ENCODE results near the gene WDR4. TPM values are rescaled to one million over a fixed set of nuclear protein-coding genes. Genes with fewer than 3 reads are reported as not detected.

WDR4 gene
- total and polyA plus RNA-seq, 9 of the 15 experiments (the other 6 are each of a cell fraction or from before 2014, with no cell fraction given), result 5.4 to 95.4 (median 32.1) TPM

DNA sequence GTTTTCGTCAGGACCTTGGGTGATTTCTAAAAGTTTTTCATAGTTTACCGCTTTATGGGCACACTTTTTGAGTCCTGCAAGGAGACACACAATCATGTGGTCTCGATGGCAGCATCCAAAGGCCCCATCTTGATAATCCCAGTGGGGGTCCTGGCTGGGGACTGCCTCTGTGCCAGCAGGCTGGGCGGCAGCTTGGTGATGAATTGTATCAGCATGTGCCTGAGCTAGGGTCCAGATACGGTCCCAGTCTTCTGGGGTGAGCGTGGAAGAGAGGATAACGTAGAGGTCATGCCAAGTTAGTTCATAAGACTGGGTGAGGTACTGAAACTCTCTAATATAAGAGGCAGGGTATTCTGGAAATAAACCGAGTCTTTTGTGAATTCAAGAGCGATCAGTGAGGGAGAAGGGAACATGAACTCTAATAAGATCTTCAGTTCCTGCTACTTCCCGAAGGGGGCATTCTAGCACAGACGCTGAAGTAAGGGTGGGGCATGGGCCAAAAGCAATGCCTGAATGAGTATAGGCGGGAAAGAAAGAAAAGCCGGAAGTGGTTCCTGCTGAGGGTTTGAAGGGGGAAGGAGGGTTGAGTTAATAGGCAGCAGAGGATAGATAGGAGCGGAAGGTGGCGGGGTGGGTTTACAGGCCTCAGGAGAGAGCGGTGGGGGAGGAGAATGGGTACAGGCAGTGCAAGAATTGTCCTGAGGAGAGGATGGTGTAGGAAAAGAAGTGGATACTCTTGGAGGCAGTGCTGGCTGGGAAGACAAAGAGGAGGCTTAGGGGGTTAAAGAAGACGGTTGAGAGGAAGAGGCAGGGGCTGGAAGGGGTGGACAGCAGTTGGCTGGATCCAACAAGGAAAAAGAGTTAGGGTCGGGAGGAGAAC lies 44.5 kb upstream of the WDR4 start:
- H3K27me3 ChIP-seq (ENCODE audit: control insufficient read depth in 2 of 2, insufficient read depth in 2 of 2, low read length in 2 of 2), result no peaks in the 10 kb centered on the region
- TF ChIP-seq SMARCA4 (IDR thresholded peaks at IDR 0.05) (peak; percentile 90), FOXJ2 (tag; IDR thresholded peaks at IDR 0.05) (no peak), ZNF780A (CRISPR knock-in tag; IDR thresholded peaks at IDR 0.05) (no peak), SIN3A (IDR thresholded peaks at IDR 0.05; ENCODE audit: borderline replicate concordance in 2 of 2, control insufficient read depth in 1 of 2, low read depth in 2 of 2, low read length in 2 of 2) (no peak), MCM7 (IDR thresholded peaks at IDR 0.05) (0 out of 4 replicates have a peak, but pooled peaks have one; percentile 53 to 71), CBFB (CRISPR knock-in tag; IDR thresholded peaks at IDR 0.05) (no peak), HEY1 (CRISPR knock-in tag; IDR thresholded peaks at IDR 0.05; ENCODE audit: borderline replicate concordance) (0 out of 2 replicates have a peak, but pooled peaks have one; percentile 18), ZNF133 (CRISPR knock-in tag; IDR thresholded peaks at IDR 0.05) (no peak), CHD2 (IDR thresholded peaks at IDR 0.05; ENCODE audit: low read depth, low read length) (no peak; the same call in 1 of the 2 replicates), C11orf30 (IDR thresholded peaks at IDR 0.05; ENCODE audit: low read depth) (no peak), STAT5B (CRISPR knock-in tag; IDR thresholded peaks at IDR 0.05) (no peak), RCOR1 (IDR thresholded peaks at IDR 0.05; ENCODE audit: borderline replicate concordance in 1 of 2, low read depth in 2 of 2, low read length in 2 of 2) (peak in 1 of 2 experiments; percentile 87), MAFG (tag; conservative IDR thresholded peaks at IDR 0.05) (no peak), ZNF197 (CRISPR knock-in tag; IDR thresholded peaks at IDR 0.05; ENCODE audit: low read depth) (no peak), POLR3A (IDR thresholded peaks at IDR 0.05; ENCODE audit: borderline replicate concordance, extremely low read depth, insufficient read depth, insufficient read length) (no peak), KLF6 (CRISPR knock-in tag; IDR thresholded peaks at IDR 0.05; ENCODE audit: borderline replicate concordance) (peak; percentile 89; the same call in 1 of the 2 replicates), SIX5 (IDR thresholded peaks at IDR 0.05; ENCODE audit: borderline replicate concordance in 1 of 2, insufficient read depth in 1 of 2, low read depth in 1 of 2, low read length in 2 of 2) (0 out of 4 replicates have a peak, but pooled peaks of 1 of the 2 experiments have one; percentile 13), MTA3 (IDR thresholded peaks at IDR 0.05; ENCODE audit: borderline replicate concordance) (peak; percentile 62; the same call in 1 of the 2 replicates)
- TF ChIP-seq, protein P1, sequence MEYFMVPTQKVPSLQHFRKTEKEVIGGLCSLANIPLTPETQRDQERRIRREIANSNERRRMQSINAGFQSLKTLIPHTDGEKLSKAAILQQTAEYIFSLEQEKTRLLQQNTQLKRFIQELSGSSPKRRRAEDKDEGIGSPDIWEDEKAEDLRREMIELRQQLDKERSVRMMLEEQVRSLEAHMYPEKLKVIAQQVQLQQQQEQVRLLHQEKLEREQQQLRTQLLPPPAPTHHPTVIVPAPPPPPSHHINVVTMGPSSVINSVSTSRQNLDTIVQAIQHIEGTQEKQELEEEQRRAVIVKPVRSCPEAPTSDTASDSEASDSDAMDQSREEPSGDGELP (CRISPR knock-in tag; IDR thresholded peaks at IDR 0.05; ENCODE audit: borderline replicate concordance), result peak; percentile 65; the same call in 1 of the 2 replicates
- TF ChIP-seq, protein P2, sequence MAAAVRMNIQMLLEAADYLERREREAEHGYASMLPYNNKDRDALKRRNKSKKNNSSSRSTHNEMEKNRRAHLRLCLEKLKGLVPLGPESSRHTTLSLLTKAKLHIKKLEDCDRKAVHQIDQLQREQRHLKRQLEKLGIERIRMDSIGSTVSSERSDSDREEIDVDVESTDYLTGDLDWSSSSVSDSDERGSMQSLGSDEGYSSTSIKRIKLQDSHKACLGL (CRISPR knock-in tag; IDR thresholded peaks at IDR 0.05; ENCODE audit: borderline replicate concordance, poor library complexity, severe bottlenecking), result no peak

More for the DNA sequence above, 44.5 kb upstream of the WDR4 start:
- no peaks in the 10 kb centered on the region for H3K36me3 ChIP-seq (ENCODE audit: control insufficient read depth, insufficient read depth, low read length)
- peak; percentile 99 for FAIRE-seq
- peak overlapping the region; percentile 44 for H3K4me2 ChIP-seq (ENCODE audit: insufficient read depth, low read length)
- no peaks in the 10 kb centered on the region for H3K9me1 ChIP-seq (ENCODE audit: control insufficient read depth, insufficient read depth, low read length)
- intact Hi-C loops (cut with micrococcal nuclease) (loop anchor here (2.0 to 5.0 kb wide), 3 partner anchors 46 to 724 kb away; partner anchors contain the start of genes PKNOX1 and WDR4), in situ Hi-C loops (cut with MboI) (loop anchor here (25.0 kb wide), 1 partner anchor 189 kb away; the partner anchor contains the start of gene U2AF1)
- H3K9ac ChIP-seq (ENCODE audit: insufficient read depth in 1 of 2, low read depth in 2 of 2, low read length in 2 of 2), result peak overlapping the region; percentile 58 to 74; a peak in 3 of 4 replicates
- 19% methylated on average over 18 of the region's 18 CpGs for WGBS (ENCODE audit: insufficient coverage, low coverage, missing lambda C conversion rate)
- H3K4me3 ChIP-seq, result no peak overlapping the region
- no peaks in the 10 kb centered on the region for H3K9me3 ChIP-seq (replicated peaks; ENCODE audit: control insufficient read depth, insufficient read depth, low read depth, low read length)
- ChIA-PET POLR2A (interaction anchor here (0.8 kb wide), 1 partner anchor 44 kb away, joined by 3 read pairs; no protein-coding TSS in a partner anchor), CTCF (ENCODE audit: low intra/inter-chr PET ratio) (interaction anchor here (0.6 kb wide), 1 partner anchor 338 kb away, joined by 4 read pairs; no protein-coding TSS in a partner anchor)
- peak overlapping the region; percentile 79 for H3K27ac ChIP-seq (ENCODE audit: extremely low read depth, low read depth, low read length)
- no peaks in the 10 kb centered on the region for H4K20me1 ChIP-seq (replicated peaks; ENCODE audit: control insufficient read depth, insufficient read depth, low read length)
- H3K4me1 ChIP-seq (replicated peaks in 1 of 2; ENCODE audit: control insufficient read depth in 2 of 2, insufficient read depth in 2 of 2, low read length in 2 of 2), result peaks cover 30 to 36% of the 10 kb centered on the region in 2 experiments
- no TSS peak for BruUV-seq (replicated peaks)
- DNase-seq (ENCODE audit: extremely low read depth in 1 of 4, low spot score in 3 of 4), result peak; percentile 90 to 98 (median 94)
- H3K79me2 ChIP-seq (ENCODE audit: control insufficient read depth, insufficient read depth, low read length), result no peaks in the 10 kb centered on the region
- peak; percentile 97 for ATAC-seq
- peak overlapping the region; percentile 96 for H2AFZ ChIP-seq (ENCODE audit: low read depth, low read length)
